ENCODE data around the gene TIMM50.

The TIMM50 gene

GRCh38 chr19:39472746-39473442 lies 7.7 kb upstream of the TIMM50 start:
- TF ChIP-seq, protein P1, sequence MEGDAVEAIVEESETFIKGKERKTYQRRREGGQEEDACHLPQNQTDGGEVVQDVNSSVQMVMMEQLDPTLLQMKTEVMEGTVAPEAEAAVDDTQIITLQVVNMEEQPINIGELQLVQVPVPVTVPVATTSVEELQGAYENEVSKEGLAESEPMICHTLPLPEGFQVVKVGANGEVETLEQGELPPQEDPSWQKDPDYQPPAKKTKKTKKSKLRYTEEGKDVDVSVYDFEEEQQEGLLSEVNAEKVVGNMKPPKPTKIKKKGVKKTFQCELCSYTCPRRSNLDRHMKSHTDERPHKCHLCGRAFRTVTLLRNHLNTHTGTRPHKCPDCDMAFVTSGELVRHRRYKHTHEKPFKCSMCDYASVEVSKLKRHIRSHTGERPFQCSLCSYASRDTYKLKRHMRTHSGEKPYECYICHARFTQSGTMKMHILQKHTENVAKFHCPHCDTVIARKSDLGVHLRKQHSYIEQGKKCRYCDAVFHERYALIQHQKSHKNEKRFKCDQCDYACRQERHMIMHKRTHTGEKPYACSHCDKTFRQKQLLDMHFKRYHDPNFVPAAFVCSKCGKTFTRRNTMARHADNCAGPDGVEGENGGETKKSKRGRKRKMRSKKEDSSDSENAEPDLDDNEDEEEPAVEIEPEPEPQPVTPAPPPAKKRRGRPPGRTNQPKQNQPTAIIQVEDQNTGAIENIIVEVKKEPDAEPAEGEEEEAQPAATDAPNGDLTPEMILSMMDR (IDR thresholded peaks at IDR 0.05), result no peak

DNA sequence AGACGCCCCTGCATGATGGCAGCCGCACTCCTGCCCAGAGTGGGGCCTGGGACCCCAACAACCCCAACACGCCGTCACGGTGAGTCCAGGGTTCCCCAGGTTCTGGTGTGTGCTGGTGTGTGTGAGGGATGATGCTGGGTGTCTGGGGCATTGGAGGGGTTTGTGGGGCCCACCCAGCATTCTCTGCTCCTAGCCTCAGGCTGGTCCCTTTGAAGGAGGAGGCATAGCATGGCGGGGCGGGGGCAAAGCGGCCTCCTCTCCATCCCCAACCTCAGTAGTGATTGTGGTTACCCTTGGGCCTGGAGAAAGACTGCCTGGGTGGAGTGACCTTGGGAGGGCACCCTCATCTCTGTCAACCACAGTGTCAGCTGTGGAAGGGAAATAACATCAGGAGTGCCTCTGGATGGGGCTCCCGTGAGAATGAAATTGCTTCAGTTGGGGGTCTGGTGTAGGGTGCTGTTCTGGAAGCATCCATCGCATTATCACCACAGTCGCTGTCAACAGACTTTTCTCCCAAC lies 7.1 kb upstream of the TIMM50 start:
- TF ChIP-seq, protein P1 (IDR thresholded peaks at IDR 0.05), result no peak

GRCh38 chr19:39474139-39474620 lies 6.5 kb upstream of the TIMM50 start:
- TF ChIP-seq, protein P1 (IDR thresholded peaks at IDR 0.05), result peak; percentile 95

DNA sequence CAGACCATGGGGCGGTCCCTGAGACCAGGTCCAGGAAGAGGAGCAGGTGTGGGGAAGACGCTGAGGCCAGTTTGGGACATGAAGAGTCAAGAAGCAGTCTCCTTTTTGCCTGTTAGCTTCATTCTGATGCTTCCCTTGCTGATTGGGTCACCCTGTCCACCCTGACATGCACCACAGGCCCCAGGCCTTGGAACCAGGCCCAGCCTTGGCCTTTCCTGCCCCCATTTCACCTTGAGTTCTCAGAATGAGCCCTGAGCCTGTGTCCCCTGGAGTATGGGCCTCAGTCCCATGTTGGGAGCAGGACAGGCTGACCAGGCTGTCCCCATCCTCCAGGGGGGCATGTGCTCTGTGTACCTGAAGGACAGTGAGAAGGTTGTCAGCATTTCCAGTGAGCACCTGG lies 4.9 kb upstream of the TIMM50 start:
- TF ChIP-seq, protein P1 (IDR thresholded peaks at IDR 0.05), result no peak

GRCh38 chr19:39479916-39480315 lies 722 bp upstream of the TIMM50 start:
- TF ChIP-seq, protein P1 (IDR thresholded peaks at IDR 0.05), result no peak

GRCh38 chr19:39481229-39481545 lies 549 bp downstream of the TIMM50 start:
- TF ChIP-seq, protein P1 (IDR thresholded peaks at IDR 0.05), result no peak

DNA sequence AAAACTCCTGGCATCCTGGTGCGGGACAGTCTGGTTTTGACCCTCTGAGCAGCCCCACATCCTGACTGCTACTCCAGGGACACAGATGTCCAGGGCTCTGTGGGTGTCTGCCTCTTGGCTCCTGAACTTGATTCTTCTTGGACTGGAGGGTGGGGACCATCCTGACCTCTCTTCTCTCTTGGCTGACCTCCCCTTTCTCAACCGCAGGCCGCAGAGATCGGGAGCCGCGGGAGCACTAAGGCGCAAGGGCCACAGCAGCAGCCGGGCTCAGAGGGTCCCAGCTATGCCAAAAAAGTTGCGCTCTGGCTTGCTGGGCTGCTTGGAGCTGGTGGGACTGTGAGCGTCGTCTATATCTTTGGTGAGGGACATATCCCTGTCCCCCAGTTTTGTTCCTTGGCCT lies 1.0 kb downstream of the TIMM50 start:
- TF ChIP-seq, protein P1 (IDR thresholded peaks at IDR 0.05), result no peak

Data from LNCAP (cell line).